ENCODE data around the gene ALOXE3. TPM values are rescaled to one million over a fixed set of nuclear protein-coding genes. Genes with fewer than 3 reads are reported as not detected.

Gene ALOXE3
- total RNA-seq, 2 donors from 2014 or later: not detected

- no peak for TF ChIP-seq CTCF (IDR thresholded peaks at IDR 0.05)
- ATAC-seq (ENCODE audit: insufficient number of reproducible peaks, low FRiP score, low read depth) (no peak), DNase-seq (ENCODE audit: low spot score) (no peak)
- Histone ChIP-seq H3K4me3 (no peak overlapping the region), H3K27ac (no peak overlapping the region), H3K27me3 (replicated peaks; ENCODE audit: insufficient read depth) (no peaks in the 10 kb centered on the region), H3K4me1 (ENCODE audit: control insufficient read depth in 1 of 2, low read depth in 2 of 2) (no peaks in the 10 kb centered on the region), H3K9me3 (no peaks in the 10 kb centered on the region), H3K36me3 (no peaks in the 10 kb centered on the region)
Measured at GRCh38 chr17:8052256-8053252, 65.8 kb downstream of the ALOXE3 start.

DNA sequence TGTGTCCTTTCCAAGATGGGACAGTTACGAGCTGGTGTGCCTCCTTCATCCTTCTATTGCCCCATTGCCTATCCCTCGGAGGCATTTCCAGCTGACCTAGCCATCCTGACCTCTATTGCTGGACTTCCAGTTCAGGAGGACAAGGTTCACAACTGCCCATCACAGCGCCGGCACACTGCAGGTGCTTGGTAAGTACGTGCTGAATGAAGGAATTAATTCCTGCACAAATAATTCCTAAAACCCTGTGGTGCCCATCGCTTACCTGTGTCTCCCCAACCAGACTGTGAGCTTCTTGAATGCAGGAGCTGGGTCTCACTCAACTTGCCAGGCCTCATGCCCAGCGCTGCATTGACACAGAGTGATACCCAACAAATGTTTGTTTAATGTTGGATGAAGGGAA is 66.5 kb downstream of the ALOXE3 start:
- ATAC-seq (ENCODE audit: insufficient number of reproducible peaks, low FRiP score, low read depth) (no peak), DNase-seq (ENCODE audit: low spot score) (no peak)
- TF ChIP-seq CTCF (IDR thresholded peaks at IDR 0.05): no peak
- Histone ChIP-seq H3K27ac (no peak overlapping the region), H3K4me1 (ENCODE audit: control insufficient read depth in 1 of 2, low read depth in 2 of 2) (no peaks in the 10 kb centered on the region), H3K4me3 (no peak overlapping the region), H3K36me3 (no peaks in the 10 kb centered on the region), H3K27me3 (replicated peaks; ENCODE audit: insufficient read depth) (no peaks in the 10 kb centered on the region), H3K9me3 (no peaks in the 10 kb centered on the region)

DNA sequence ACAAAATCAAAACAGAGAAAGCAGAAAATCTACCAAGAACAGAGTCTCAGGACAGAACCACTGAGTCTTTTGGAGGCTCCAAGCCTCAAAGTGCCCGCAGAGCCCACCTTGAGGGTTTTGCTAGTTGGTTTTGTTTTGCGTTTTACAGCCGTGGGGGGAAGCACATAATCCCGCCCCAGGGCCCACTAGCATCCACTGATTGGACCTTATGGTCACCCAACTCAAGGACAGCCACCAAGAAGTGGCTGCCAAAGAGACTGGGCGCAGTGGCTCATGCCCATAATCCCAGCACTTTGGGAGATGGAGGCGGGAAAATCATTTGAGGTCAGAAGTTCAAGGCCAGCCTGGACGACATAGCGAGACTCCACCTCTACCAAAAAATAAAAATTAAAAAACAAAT is 69.6 kb downstream of the ALOXE3 start:
- Histone ChIP-seq H3K27ac (no peak overlapping the region), H3K36me3 (no peaks in the 10 kb centered on the region), H3K9me3 (no peaks in the 10 kb centered on the region), H3K27me3 (replicated peaks; ENCODE audit: insufficient read depth) (no peaks in the 10 kb centered on the region), H3K4me3 (no peak overlapping the region), H3K4me1 (ENCODE audit: control insufficient read depth in 1 of 2, low read depth in 2 of 2) (no peaks in the 10 kb centered on the region)
- TF ChIP-seq CTCF (IDR thresholded peaks at IDR 0.05): no peak
- DNase-seq (ENCODE audit: low spot score) (no peak), ATAC-seq (ENCODE audit: insufficient number of reproducible peaks, low FRiP score, low read depth) (no peak)

- DNase-seq (ENCODE audit: low spot score) (no peak), ATAC-seq (ENCODE audit: insufficient number of reproducible peaks, low FRiP score, low read depth) (no peak)
- no peaks in the 10 kb centered on the region for H3K4me1 ChIP-seq (ENCODE audit: control insufficient read depth in 1 of 2, low read depth in 2 of 2)
- H3K27me3 ChIP-seq (replicated peaks; ENCODE audit: insufficient read depth): no peaks in the 10 kb centered on the region
- no peak overlapping the region for H3K4me3 ChIP-seq
- no peak for TF ChIP-seq CTCF (IDR thresholded peaks at IDR 0.05)
- no peaks in the 10 kb centered on the region for H3K36me3 ChIP-seq
- no peak overlapping the region for H3K27ac ChIP-seq
- no peaks in the 10 kb centered on the region for H3K9me3 ChIP-seq
Measured at GRCh38 chr17:8048236-8048635, 70.1 kb downstream of the ALOXE3 start.

GRCh38 chr17:8047769-8048110 is 70.6 kb downstream of the ALOXE3 start:
- Histone ChIP-seq H3K4me1 (ENCODE audit: control insufficient read depth in 1 of 2, low read depth in 2 of 2) (no peaks in the 10 kb centered on the region), H3K27me3 (replicated peaks; ENCODE audit: insufficient read depth) (no peaks in the 10 kb centered on the region), H3K9me3 (no peaks in the 10 kb centered on the region), H3K4me3 (no peak overlapping the region), H3K27ac (no peak overlapping the region), H3K36me3 (no peaks in the 10 kb centered on the region)
- ATAC-seq (ENCODE audit: insufficient number of reproducible peaks, low FRiP score, low read depth): no peak
- TF ChIP-seq CTCF (IDR thresholded peaks at IDR 0.05): no peak
- DNase-seq (ENCODE audit: low spot score): no peak
